ENCODE results near the gene TEX38.
"Not testable (repeated sequence)": the region's sequence is repeated elsewhere in the genome, so short reads cannot be mapped to it uniquely, and the experiment has no call there.

TEX38 gene

GRCh38 chr1:46653405-46653958 lies 18.2 kb upstream of the TEX38 start:
- DNase-seq (ENCODE audit: low read depth): peak; percentile 21
- no peak for TF ChIP-seq CTCF (IDR thresholded peaks at IDR 0.05; ENCODE audit: control insufficient read depth, insufficient read depth, low read depth, low read length, missing control alignments)
- no peak overlapping the region for H3K4me3 ChIP-seq (ENCODE audit: control insufficient read depth, low read depth, low read length)

DNA sequence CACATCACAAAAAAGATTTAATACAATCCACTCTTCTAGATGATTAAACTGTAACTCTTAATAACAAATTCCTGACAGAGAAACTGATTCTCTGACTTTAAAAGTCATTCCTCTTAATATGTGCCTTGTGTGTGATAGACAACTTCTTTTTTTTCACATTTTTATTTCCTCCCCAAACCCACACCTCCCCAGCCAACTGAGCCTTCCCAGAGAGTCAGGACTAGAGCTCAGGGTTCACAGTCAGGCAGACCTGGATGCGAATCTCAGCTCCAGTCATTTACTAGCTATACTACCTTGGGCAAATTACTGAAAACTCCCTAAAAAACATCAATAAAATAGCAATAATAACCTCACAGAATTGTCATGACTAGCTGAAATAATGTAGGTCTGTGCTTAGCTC lies 17.6 kb upstream of the TEX38 start:
- DNase-seq (ENCODE audit: low read depth): no peak
- no peak overlapping the region for H3K4me3 ChIP-seq (ENCODE audit: control insufficient read depth, low read depth, low read length)
- no peak for TF ChIP-seq CTCF (IDR thresholded peaks at IDR 0.05; ENCODE audit: control insufficient read depth, insufficient read depth, low read depth, low read length, missing control alignments)

- H3K4me3 ChIP-seq (ENCODE audit: control insufficient read depth, low read depth, low read length); DNase-seq (ENCODE audit: low read depth): not testable (repeated sequence)
Measured at GRCh38 chr1:46654698-46655097, 17.0 kb upstream of the TEX38 start.

GRCh38 chr1:46655848-46656247 lies 15.8 kb upstream of the TEX38 start:
- DNase-seq (ENCODE audit: low read depth): no peak
- TF ChIP-seq CTCF (IDR thresholded peaks at IDR 0.05; ENCODE audit: control insufficient read depth, insufficient read depth, low read depth, low read length, missing control alignments): no peak
- H3K4me3 ChIP-seq (ENCODE audit: control insufficient read depth, low read depth, low read length): no peak overlapping the region

DNA sequence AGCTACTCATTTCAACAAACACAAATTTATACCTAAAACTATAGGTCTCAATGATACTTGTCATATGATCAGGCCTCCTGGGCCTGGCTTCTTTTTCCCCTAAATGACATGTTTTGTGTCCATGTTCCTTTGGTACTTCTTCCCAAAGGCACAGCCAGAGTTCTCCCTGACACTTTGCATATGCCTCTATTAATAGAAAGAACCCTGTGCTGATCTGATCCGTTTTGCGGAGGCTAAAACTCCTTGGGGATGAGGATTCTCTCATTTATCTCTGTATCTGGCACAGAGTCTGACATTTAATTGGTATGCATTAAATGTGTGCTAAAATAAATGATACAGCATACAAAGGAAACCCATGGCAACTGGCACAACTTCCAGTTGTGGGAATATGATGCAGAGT lies 15.0 kb upstream of the TEX38 start:
- DNase-seq (ENCODE audit: low read depth): no peak
- TF ChIP-seq CTCF (IDR thresholded peaks at IDR 0.05; ENCODE audit: control insufficient read depth, insufficient read depth, low read depth, low read length, missing control alignments): no peak
- no peak overlapping the region for H3K4me3 ChIP-seq (ENCODE audit: control insufficient read depth, low read depth, low read length)

GRCh38 chr1:46657775-46658174 lies 13.9 kb upstream of the TEX38 start:
- no peak for TF ChIP-seq CTCF (IDR thresholded peaks at IDR 0.05; ENCODE audit: control insufficient read depth, insufficient read depth, low read depth, low read length, missing control alignments)
- no peak overlapping the region for H3K4me3 ChIP-seq (ENCODE audit: control insufficient read depth, low read depth, low read length)
- no peak for DNase-seq (ENCODE audit: low read depth)

DNA sequence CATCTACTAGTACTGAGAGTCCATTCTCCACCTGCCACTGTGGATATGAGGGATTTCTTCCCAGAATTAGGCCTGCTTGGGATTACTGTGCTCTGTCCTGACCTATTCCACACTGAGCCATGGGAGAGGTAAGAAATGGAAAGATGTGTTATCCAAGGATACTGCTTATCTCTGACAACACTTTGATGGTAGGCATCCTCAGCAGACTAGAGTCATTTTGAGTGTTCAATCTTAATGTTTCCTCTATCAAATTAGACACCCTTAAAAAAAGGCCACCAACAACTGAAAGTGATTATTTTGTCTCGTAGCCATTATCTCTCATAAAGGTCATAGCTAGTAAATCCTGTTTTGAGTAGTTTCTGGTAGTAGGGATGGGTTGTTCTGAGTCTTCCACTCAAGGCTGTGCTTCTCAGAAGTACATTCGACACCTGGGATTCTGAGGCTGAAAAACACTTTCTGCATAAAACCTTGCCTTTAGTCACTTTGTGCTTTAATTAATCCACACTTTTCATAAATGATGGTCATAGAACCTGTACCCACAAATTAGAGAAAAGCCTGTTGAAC lies 12.3 kb upstream of the TEX38 start:
- DNase-seq (ENCODE audit: low read depth): no peak
- TF ChIP-seq CTCF (IDR thresholded peaks at IDR 0.05; ENCODE audit: control insufficient read depth, insufficient read depth, low read depth, low read length, missing control alignments): no peak
- no peak overlapping the region for H3K4me3 ChIP-seq (ENCODE audit: control insufficient read depth, low read depth, low read length)

GRCh38 chr1:46660116-46660515 lies 11.5 kb upstream of the TEX38 start:
- H3K4me3 ChIP-seq (ENCODE audit: control insufficient read depth, low read depth, low read length); DNase-seq (ENCODE audit: low read depth): not testable (repeated sequence)

- not testable (repeated sequence) for H3K4me3 ChIP-seq (ENCODE audit: control insufficient read depth, low read depth, low read length); DNase-seq (ENCODE audit: low read depth)
Measured at GRCh38 chr1:46662919-46663318, 8.7 kb upstream of the TEX38 start.
